Activated naive CD4-positive, alpha-beta T cell treated with Interleukin-2 at 50 U/mL for 16 hours (primary cell): Measurements from ENCODE around the gene GABRG3.

Experiments used
- DNase-seq: peaks from one replicate; pipeline ENCODE4 v3.0.0-alpha.2; 2020

Gene GABRG3

GRCh38 chr15:27254055-27254454 is 283.1 kb downstream of the GABRG3 start:
- DNase-seq, result no peak

GRCh38 chr15:27254801-27255200 is 283.8 kb downstream of the GABRG3 start:
- DNase-seq, result no peak

GRCh38 chr15:27256446-27256845 is 285.5 kb downstream of the GABRG3 start:
- no peak for DNase-seq

GRCh38 chr15:27258287-27258686 is 287.3 kb downstream of the GABRG3 start:
- DNase-seq, result no peak

GRCh38 chr15:27260523-27260922 is 289.5 kb downstream of the GABRG3 start:
- DNase-seq, result no peak

GRCh38 chr15:27268923-27269322 is 297.9 kb downstream of the GABRG3 start:
- no peak for DNase-seq

GRCh38 chr15:27271258-27271657 is 300.3 kb downstream of the GABRG3 start:
- no peak for DNase-seq

- DNase-seq, result no peak
Measured at GRCh38 chr15:27272427-27272826, 301.4 kb downstream of the GABRG3 start.

GRCh38 chr15:27273506-27273905 is 302.5 kb downstream of the GABRG3 start:
- DNase-seq, result no peak

GRCh38 chr15:27278761-27279160 is 307.8 kb downstream of the GABRG3 start:
- DNase-seq, result no peak

- DNase-seq, result no peak
Measured at GRCh38 chr15:27292641-27293040, 321.7 kb downstream of the GABRG3 start.

- DNase-seq, result no peak
Measured at GRCh38 chr15:27293607-27294006, 322.6 kb downstream of the GABRG3 start.

GRCh38 chr15:27317736-27318135 is 346.8 kb downstream of the GABRG3 start:
- DNase-seq, result no peak

- no peak for DNase-seq
Measured at GRCh38 chr15:27323801-27324200, 352.8 kb downstream of the GABRG3 start.

GRCh38 chr15:27324886-27325615 is 354.1 kb downstream of the GABRG3 start:
- DNase-seq, result no peak

GRCh38 chr15:27327467-27328025 is 356.6 kb downstream of the GABRG3 start:
- DNase-seq, result no peak

- DNase-seq, result no peak
Measured at GRCh38 chr15:27328186-27328585, 357.2 kb downstream of the GABRG3 start.

GRCh38 chr15:27328608-27329007 is 357.6 kb downstream of the GABRG3 start:
- DNase-seq, result no peak

GRCh38 chr15:27330326-27330725 is 359.3 kb downstream of the GABRG3 start:
- no peak for DNase-seq

GRCh38 chr15:27336676-27337075 is 365.7 kb downstream of the GABRG3 start:
- no peak for DNase-seq

- no peak for DNase-seq
Measured at GRCh38 chr15:27339138-27339537, 368.2 kb downstream of the GABRG3 start.

- DNase-seq, result no peak
Measured at GRCh38 chr15:27341780-27342343, 370.9 kb downstream of the GABRG3 start.

GRCh38 chr15:27342991-27343390 is 372.0 kb downstream of the GABRG3 start:
- no peak for DNase-seq

- DNase-seq, result no peak
Measured at GRCh38 chr15:27352136-27352535, 381.2 kb downstream of the GABRG3 start.

- no peak for DNase-seq
Measured at GRCh38 chr15:27353856-27354255, 382.9 kb downstream of the GABRG3 start.
